Glutamatergic neuron (in vitro differentiated cells): ENCODE measurements around the gene C13orf46. TPM values are rescaled to one million over a fixed set of nuclear protein-coding genes. Genes with fewer than 3 reads are reported as not detected.

Source experiments
- DNase-seq: peaks from one replicate; pipeline ENCODE4 v3.0.0; 2022
- H3K27ac Mint-ChIP-seq: one replicate; pipeline ENCODE4 v1.8.0; 2020; ENCODE audit warnings: mild to moderate bottlenecking, mixed read lengths, inconsistent platforms; ENCODE audit not compliant: unreplicated experiment
- H3K27me3 Mint-ChIP-seq: one replicate; pipeline ENCODE4 v1.8.0; 2020; ENCODE audit warnings: mild to moderate bottlenecking, moderate library complexity, mixed read lengths, inconsistent platforms; ENCODE audit not compliant: unreplicated experiment
- H3K36me3 Mint-ChIP-seq: one replicate; pipeline ENCODE4 v1.8.0; 2020; ENCODE audit warnings: mild to moderate bottlenecking, mixed read lengths, inconsistent platforms; ENCODE audit not compliant: unreplicated experiment
- H3K4me1 Mint-ChIP-seq: one replicate; pipeline ENCODE4 v1.8.0; 2020; ENCODE audit warnings: mild to moderate bottlenecking, low read depth, mixed read lengths, inconsistent platforms; ENCODE audit not compliant: unreplicated experiment
- H3K4me3 Mint-ChIP-seq: one replicate; pipeline ENCODE4 v1.8.0; 2020; ENCODE audit warnings: mild to moderate bottlenecking, mixed read lengths, inconsistent platforms; ENCODE audit not compliant: unreplicated experiment
- H3K9me3 Mint-ChIP-seq: one replicate; pipeline ENCODE4 v1.8.0; 2020; ENCODE audit warnings: mild to moderate bottlenecking, moderate library complexity, mixed read lengths, inconsistent platforms; ENCODE audit not compliant: unreplicated experiment
- total RNA-seq: library from RNA; stranded (reverse); fragmentation: NEBNext Ultra II Directional; extraction: Animal tissue kit (Norgen Biotek cat#: 25700); gene quantifications from one replicate; pipeline ENCODE4 v1.2.1, GENCODE V29; 2021; ENCODE audit not compliant: unreplicated experiment
- TF ChIP-seq, protein P1 (sequence below): fragments of 200-600 bp; sonication (generic); IDR thresholded peaks from one replicate; pipeline ENCODE4 v1.5.0; 2021; ENCODE audit not compliant: partially characterized antibody, unreplicated experiment

C13orf46 gene
- total RNA-seq, 1 donor from 2014 or later = 0.71 TPM

DNA sequence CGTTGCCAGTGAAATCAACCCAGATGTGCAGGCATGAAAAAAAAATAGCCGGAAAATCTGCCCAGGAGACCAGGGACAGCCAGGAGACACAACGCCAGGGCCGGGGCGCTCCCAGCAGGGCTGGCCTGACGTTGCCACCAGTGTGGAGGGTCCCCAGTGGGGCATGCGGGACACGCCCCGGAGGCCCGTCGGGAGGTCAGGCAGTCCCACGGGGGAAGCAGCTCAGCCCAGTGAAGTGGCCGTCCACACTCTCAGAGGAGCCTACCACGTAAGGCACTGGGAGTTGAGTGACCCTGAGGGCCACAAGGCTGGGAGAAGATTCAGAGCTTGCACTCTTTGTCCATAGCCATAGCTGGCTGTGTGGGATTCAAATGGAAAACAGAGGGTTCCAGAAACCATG lies 56.8 kb downstream of the C13orf46 start:
- Mint-ChIP-seq H3K27ac (no peak overlapping the region), H3K9me3 (peaks cover 18% of the 10 kb centered on the region)
- DNase-seq = no peak

DNA sequence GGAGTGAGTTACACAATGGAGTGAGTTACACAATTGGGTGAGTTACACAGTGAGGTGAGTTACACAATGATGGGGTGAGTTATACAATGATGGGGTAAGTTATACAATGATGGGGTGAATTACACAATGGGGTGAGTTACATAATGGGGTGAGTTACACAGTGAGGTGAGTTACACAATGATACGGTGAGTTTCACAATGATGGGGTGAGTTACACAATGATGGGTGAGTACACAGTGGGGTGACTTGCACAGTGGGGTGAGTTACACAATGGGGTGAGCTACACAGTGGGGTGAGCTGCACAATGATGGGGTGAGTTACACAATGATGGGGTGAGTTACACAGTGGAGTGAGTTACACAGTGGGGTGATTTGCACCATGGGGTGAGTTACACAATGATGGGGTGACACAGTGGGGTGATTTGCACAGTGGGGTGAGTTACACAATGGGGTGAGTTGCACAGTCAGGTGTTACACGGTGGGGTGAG lies 57.5 kb downstream of the C13orf46 start:
- Mint-ChIP-seq H3K36me3 (peaks cover 26% of the 10 kb centered on the region), H3K4me3 (peak overlapping the region; percentile 81), H3K4me1 (no peaks in the 10 kb centered on the region), H3K27me3 (peaks cover 17% of the 10 kb centered on the region), H3K27ac (peak overlapping the region; percentile 85), H3K9me3 (peaks cover 18% of the 10 kb centered on the region)
- TF ChIP-seq, protein P1, sequence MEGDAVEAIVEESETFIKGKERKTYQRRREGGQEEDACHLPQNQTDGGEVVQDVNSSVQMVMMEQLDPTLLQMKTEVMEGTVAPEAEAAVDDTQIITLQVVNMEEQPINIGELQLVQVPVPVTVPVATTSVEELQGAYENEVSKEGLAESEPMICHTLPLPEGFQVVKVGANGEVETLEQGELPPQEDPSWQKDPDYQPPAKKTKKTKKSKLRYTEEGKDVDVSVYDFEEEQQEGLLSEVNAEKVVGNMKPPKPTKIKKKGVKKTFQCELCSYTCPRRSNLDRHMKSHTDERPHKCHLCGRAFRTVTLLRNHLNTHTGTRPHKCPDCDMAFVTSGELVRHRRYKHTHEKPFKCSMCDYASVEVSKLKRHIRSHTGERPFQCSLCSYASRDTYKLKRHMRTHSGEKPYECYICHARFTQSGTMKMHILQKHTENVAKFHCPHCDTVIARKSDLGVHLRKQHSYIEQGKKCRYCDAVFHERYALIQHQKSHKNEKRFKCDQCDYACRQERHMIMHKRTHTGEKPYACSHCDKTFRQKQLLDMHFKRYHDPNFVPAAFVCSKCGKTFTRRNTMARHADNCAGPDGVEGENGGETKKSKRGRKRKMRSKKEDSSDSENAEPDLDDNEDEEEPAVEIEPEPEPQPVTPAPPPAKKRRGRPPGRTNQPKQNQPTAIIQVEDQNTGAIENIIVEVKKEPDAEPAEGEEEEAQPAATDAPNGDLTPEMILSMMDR = no peak
- DNase-seq = no peak

More for the DNA sequence above, 56.8 kb downstream of the C13orf46 start:
- Mint-ChIP-seq H3K4me1 (no peaks in the 10 kb centered on the region), H3K36me3 (peaks cover 31% of the 10 kb centered on the region), H3K27me3 (peaks cover 17% of the 10 kb centered on the region), H3K4me3 (no peak overlapping the region)
- TF ChIP-seq, protein P1 = no peak

DNA sequence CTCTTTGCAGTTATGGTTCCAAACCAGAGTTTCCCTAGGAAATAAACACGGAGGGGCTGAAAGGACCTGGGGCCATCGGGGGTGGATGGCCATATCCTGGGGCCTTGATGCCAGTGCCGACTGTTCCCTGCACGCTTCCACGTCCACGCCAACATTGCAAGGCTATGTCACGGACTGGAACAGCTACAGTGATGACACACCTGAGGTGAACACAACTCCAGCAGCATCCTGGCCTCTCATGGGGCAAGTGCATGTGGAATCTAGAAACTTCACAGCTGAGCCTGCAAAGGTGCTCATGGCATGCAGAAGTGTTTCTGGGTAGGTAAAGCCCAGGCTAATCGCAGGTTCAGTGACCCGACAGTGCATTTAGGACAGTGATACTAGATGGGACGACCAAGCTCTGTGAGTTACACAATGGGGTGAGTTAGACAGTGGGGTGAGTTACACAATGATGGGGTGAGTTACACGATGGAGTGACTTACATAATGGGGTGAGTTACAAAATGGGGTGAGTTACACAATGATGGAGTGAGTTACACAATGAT lies 58.0 kb downstream of the C13orf46 start:
- Mint-ChIP-seq H3K4me3 (peak overlapping the region; percentile 81), H3K27ac (peak overlapping the region; percentile 85), H3K27me3 (peaks cover 17% of the 10 kb centered on the region), H3K36me3 (peaks cover 23% of the 10 kb centered on the region), H3K9me3 (peaks cover 15% of the 10 kb centered on the region), H3K4me1 (no peaks in the 10 kb centered on the region)
- DNase-seq = no peak
- TF ChIP-seq, protein P1 = no peak

DNA sequence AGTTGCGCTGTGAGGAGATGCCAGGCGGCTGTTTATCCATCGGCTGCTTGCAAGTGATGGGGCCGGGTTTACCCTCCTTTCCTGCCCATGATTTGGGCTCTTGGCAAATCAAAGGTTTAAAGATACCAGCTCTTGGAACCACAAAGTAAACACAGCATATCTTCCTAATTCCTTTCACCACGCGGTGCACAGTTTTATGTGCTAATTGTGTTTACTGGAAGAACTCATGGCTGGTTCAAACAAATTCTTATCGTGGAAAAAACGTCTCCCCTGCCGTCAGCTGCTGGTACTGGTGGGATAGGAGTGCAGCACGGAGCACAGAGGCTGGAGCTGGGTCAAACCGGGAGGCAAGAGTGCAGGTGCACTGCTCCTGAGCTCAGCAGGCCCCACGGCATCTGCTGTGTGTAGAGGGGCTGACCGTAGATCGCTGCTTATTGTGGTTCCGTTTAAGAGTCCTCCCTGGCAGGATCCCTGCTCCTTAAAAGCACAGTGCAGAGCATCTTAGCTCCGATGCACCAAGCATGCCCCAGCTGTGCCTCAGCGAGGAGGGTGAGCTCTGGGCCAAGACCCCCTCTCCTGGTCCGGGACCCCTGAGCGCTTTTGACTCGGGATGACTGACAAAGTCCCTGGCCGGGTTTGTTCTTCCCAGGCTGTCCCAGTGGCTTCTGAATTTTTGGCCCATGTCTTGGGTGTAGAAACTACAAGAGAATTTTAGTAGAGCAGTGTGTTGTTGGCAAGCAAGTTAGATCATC lies 58.7 kb downstream of the C13orf46 start:
- peaks cover 15% of the 10 kb centered on the region for H3K27me3 Mint-ChIP-seq
- peak overlapping the region; percentile 81 for H3K4me3 Mint-ChIP-seq
- peaks cover 14% of the 10 kb centered on the region for H3K9me3 Mint-ChIP-seq
- no peaks in the 10 kb centered on the region for H3K4me1 Mint-ChIP-seq
- peaks cover 23% of the 10 kb centered on the region for H3K36me3 Mint-ChIP-seq
- peak overlapping the region; percentile 85 for H3K27ac Mint-ChIP-seq
- DNase-seq = no peak
- TF ChIP-seq, protein P1 = no peak
